ENCODE data around the gene TCF21.

- TF ChIP-seq RFX5 (IDR thresholded peaks at IDR 0.05; ENCODE audit: low read depth, low read length) (no peak), CTCF (conservative IDR thresholded peaks at IDR 0.05; ENCODE audit: low read depth, low read length) (no peak), RCOR1 (IDR thresholded peaks at IDR 0.05; ENCODE audit: insufficient replicate concordance, low read length) (no peak), POLR2A (IDR thresholded peaks at IDR 0.05; ENCODE audit: low read depth, low read length) (no peak), SMC3 (IDR thresholded peaks at IDR 0.05; ENCODE audit: low read depth, low read length) (no peak), BHLHE40 (IDR thresholded peaks at IDR 0.05; ENCODE audit: low read depth, low read length) (no peak), CEBPB (IDR thresholded peaks at IDR 0.05; ENCODE audit: low read depth, low read length) (no peak), ELK1 (IDR thresholded peaks at IDR 0.05; ENCODE audit: borderline replicate concordance, low read depth, low read length) (no peak), USF2 (IDR thresholded peaks at IDR 0.05; ENCODE audit: low read depth, low read length) (no peak), RAD21 (IDR thresholded peaks at IDR 0.05; ENCODE audit: low read length) (no peak), MXI1 (IDR thresholded peaks at IDR 0.05; ENCODE audit: borderline replicate concordance, low read depth, low read length) (no peak)
Observed at GRCh38 chr6:133887156-133887879, 1.6 kb upstream of the TCF21 start.

All from IMR-90 (cell line).